Osteoblast (primary cell): ENCODE results near the gene DLX4. TPM values are rescaled to one million over a fixed set of nuclear protein-coding genes. Genes with fewer than 3 reads are reported as not detected.

ENCODE experiments used
- DNase-seq: peaks from one replicate; pipeline ENCODE4 v3.0.0; 2011; ENCODE audit warnings: low spot score, mixed read lengths; ENCODE audit not compliant: insufficient read length; ENCODE audit errors: missing footprints
- H2AFZ ChIP-seq: 2 replicates; pipeline ENCODE4 v1.6.0; 2011; ENCODE audit warnings: mild to moderate bottlenecking, low read length
- H3K27ac ChIP-seq: 2 replicates; pipeline ENCODE4 v1.5.1; 2011; ENCODE audit warnings: mild to moderate bottlenecking, low read depth, low read length, moderate library complexity
- H3K27me3 ChIP-seq: 2 replicates; pipeline ENCODE4 v1.6.0; 2012; ENCODE audit warnings: mild to moderate bottlenecking, control low read depth, inconsistent platforms, low read length, moderate library complexity; ENCODE audit not compliant: insufficient read depth
- H3K36me3 ChIP-seq: 2 replicates; pipeline ENCODE4 v1.5.1; 2011; ENCODE audit warnings: mild to moderate bottlenecking, low read length, control low read depth, moderate library complexity; ENCODE audit not compliant: insufficient read depth
- H3K4me1 ChIP-seq: 2 replicates; pipeline ENCODE4 v1.5.1; 2011; ENCODE audit warnings: mild to moderate bottlenecking, low read length, control low read depth, moderate library complexity; ENCODE audit not compliant: insufficient read depth
- H3K4me2 ChIP-seq: 2 replicates; pipeline ENCODE4 v1.6.0; 2011; ENCODE audit warnings: mild to moderate bottlenecking, low read length; ENCODE audit not compliant: insufficient read depth
- H3K4me3 ChIP-seq: fragments of 200-600 bp; sonication (generic); 3 replicates; pipeline ENCODE4 v1.5.1; 2012; ENCODE audit warnings: mild to moderate bottlenecking, low read length, inconsistent platforms; ENCODE audit not compliant: insufficient read depth
- H3K79me2 ChIP-seq: 2 replicates; pipeline ENCODE4 v1.6.0; 2012; ENCODE audit warnings: mild to moderate bottlenecking, low read length, control low read depth, inconsistent platforms; ENCODE audit not compliant: insufficient read depth
- H3K9me3 ChIP-seq: 2 replicates; pipeline ENCODE4 v1.5.1; 2011; ENCODE audit warnings: low read depth, low read length, control low read depth
- H4K20me1 ChIP-seq: 2 replicates; pipeline ENCODE4 v1.6.0; 2012; ENCODE audit warnings: mild to moderate bottlenecking, low read length, control low read depth; ENCODE audit not compliant: insufficient read depth
- total RNA-seq: library from RNA; depleted of rRNA; stranded (reverse); fragments of >200 nt; gene quantifications from 2 replicates; pipeline ENCODE4 v1.2.3, GENCODE V29; 2012
- TF ChIP-seq, protein P1 (sequence below): IDR thresholded peaks from 2 replicates; pipeline ENCODE4 v1.5.1; 2011; ENCODE audit warnings: mild to moderate bottlenecking, low read depth, low read length, moderate library complexity; ENCODE audit errors: extremely low read depth

The DLX4 gene
- total RNA-seq, 1 donor, result under 0.01 TPM

DNA sequence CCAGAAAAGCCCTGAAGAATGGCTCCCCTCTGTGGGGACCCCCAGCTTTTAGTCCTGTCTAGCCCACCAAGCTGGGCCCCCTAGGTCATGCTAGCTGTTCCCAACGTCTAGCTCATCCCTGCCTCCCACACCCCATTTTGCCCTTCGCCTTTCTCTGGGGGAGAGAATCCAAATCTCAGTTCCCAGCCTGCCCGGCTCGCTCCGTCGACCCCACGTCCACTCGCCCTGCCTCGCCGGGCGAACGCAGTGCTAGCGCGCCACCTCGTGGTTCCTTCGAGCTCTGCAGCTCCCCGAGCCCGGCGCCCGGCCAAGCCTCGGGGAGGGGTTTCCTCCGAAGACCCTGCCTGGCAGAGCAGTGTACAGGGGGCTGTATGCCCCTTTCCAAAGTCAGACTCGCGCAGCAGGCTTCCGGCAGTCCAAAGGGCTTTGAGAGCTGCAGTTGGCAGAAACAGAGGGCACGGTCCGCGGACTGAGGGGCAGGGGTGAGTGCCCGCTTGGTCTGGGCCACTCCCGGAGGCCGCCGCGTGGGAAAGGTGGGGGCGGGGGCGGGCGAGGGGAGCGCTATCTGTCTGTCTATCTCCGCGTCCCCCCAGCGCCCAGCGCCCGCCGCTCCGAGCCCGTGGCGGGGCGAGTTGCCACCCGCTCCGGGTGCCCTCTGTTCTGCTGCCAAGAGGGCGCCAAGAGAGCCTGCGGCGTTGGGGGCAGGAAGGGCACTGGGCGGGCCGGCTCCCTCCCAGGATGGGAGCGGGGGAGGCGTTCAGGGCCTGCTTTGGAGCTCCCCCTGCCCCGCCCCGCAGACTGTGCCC lies 27.7 kb downstream of the DLX4 start:
- peak overlapping the region; percentile 94 for H3K4me2 ChIP-seq
- peaks cover 32% of the 10 kb centered on the region for H3K4me1 ChIP-seq
- TF ChIP-seq, protein P1, sequence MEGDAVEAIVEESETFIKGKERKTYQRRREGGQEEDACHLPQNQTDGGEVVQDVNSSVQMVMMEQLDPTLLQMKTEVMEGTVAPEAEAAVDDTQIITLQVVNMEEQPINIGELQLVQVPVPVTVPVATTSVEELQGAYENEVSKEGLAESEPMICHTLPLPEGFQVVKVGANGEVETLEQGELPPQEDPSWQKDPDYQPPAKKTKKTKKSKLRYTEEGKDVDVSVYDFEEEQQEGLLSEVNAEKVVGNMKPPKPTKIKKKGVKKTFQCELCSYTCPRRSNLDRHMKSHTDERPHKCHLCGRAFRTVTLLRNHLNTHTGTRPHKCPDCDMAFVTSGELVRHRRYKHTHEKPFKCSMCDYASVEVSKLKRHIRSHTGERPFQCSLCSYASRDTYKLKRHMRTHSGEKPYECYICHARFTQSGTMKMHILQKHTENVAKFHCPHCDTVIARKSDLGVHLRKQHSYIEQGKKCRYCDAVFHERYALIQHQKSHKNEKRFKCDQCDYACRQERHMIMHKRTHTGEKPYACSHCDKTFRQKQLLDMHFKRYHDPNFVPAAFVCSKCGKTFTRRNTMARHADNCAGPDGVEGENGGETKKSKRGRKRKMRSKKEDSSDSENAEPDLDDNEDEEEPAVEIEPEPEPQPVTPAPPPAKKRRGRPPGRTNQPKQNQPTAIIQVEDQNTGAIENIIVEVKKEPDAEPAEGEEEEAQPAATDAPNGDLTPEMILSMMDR, result peak; percentile 87
- H3K9me3 ChIP-seq, result no peaks in the 10 kb centered on the region
- H3K36me3 ChIP-seq, result peaks cover under 1% of the 10 kb centered on the region
- H3K79me2 ChIP-seq, result peaks cover 21% of the 10 kb centered on the region
- DNase-seq, result peak; percentile 97
- H2AFZ ChIP-seq, result peak overlapping the region; percentile 93
- H4K20me1 ChIP-seq, result peaks cover 12% of the 10 kb centered on the region
- peaks cover 33% of the 10 kb centered on the region for H3K27me3 ChIP-seq
- peak overlapping the region; percentile 77 for H3K4me3 ChIP-seq
- H3K27ac ChIP-seq, result no peak overlapping the region

- TF ChIP-seq, protein P1, result no peak
- no peak overlapping the region for H3K27ac ChIP-seq
- peak overlapping the region; percentile 77 for H3K4me3 ChIP-seq
- peaks cover 21% of the 10 kb centered on the region for H3K79me2 ChIP-seq
- H2AFZ ChIP-seq, result peak overlapping the region; percentile 93
- peaks cover 38% of the 10 kb centered on the region for H3K27me3 ChIP-seq
- peak overlapping the region; percentile 94 for H3K4me2 ChIP-seq
- peaks cover 12% of the 10 kb centered on the region for H4K20me1 ChIP-seq
- H3K36me3 ChIP-seq, result no peaks in the 10 kb centered on the region
- peaks cover 32% of the 10 kb centered on the region for H3K4me1 ChIP-seq
- no peak for DNase-seq
- H3K9me3 ChIP-seq, result no peaks in the 10 kb centered on the region
Measured at GRCh38 chr17:49997301-49997650, 28.3 kb downstream of the DLX4 start.

DNA sequence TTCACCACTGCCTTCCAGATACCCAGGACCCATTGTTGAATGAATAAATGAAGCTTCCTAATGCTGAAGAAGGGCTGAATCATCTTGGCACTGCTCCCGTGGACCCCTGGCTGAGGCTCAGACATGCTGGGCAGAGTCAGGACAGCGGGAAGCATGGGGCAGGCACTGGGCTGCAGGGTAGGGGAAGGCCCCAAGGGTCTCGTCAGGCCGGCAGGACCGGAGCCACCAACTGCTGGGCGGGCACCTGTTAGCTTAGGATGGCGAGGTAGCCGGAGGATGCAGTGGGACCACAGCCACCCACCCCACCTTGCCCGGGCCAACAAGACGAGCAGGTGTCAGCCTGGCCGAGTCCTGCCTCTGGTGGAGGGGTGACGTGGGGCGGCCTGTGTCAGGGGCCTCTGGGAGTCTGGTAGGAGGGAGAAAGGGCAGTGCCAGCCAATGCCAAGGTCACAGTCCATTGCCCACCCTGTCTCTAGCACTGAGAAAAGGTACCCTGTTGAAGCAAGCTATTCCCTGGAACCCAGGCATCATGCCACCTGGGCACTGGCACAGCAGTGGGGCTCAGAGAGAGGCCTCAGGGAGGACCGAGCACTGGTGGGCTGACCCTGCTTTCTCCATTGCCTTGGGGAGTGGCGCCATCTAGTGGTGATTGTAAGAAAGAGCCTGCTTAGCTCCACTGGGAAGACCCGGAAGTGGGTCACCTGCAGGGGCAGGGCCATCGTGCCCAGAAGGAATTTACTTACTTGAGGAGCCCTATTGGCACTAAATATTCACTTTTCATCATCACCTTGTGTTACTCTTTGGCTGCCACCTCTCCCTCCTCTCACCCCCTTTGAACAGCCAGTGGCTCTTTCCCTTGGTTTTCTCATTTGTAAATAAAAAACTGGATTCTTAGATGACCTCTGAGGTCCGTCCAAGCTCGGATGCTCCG lies 29.0 kb downstream of the DLX4 start:
- peak; percentile 96 for DNase-seq
- TF ChIP-seq, protein P1, result peak; percentile 93
- Histone ChIP-seq H4K20me1 (peaks cover 7% of the 10 kb centered on the region), H3K4me3 (no peak overlapping the region), H3K4me1 (peaks cover 26% of the 10 kb centered on the region), H3K4me2 (peak overlapping the region; percentile 50), H3K9me3 (no peaks in the 10 kb centered on the region), H3K27ac (no peak overlapping the region), H3K36me3 (no peaks in the 10 kb centered on the region), H3K79me2 (peaks cover 15% of the 10 kb centered on the region), H3K27me3 (peaks cover 43% of the 10 kb centered on the region), H2AFZ (peak overlapping the region; percentile 43)
